ENCODE data around the gene RPL5.

Gene RPL5

GRCh38 chr1:92820551-92820950 is 11.3 kb upstream of the RPL5 start:
- DNase-seq, result no peak

- DNase-seq, result no peak
Observed at GRCh38 chr1:92822879-92823278, 9.0 kb upstream of the RPL5 start.

GRCh38 chr1:92826792-92827191 is 5.0 kb upstream of the RPL5 start:
- DNase-seq, result no peak

- no peak for DNase-seq
Observed at GRCh38 chr1:92831368-92831761, 475 bp upstream of the RPL5 start.

- no peak for DNase-seq
Observed at GRCh38 chr1:92832537-92833114, 786 bp downstream of the RPL5 start.

- peak; percentile 28 to 32 for DNase-seq
Observed at GRCh38 chr1:92833840-92834239, 2.0 kb downstream of the RPL5 start.

- no peak for DNase-seq
Observed at GRCh38 chr1:92834617-92835016, 2.8 kb downstream of the RPL5 start.

- DNase-seq, result no peak
Observed at GRCh38 chr1:92837062-92837461, 5.2 kb downstream of the RPL5 start.

GRCh38 chr1:92838519-92838918 is 6.7 kb downstream of the RPL5 start:
- DNase-seq, result no peak

GRCh38 chr1:92839442-92839841 is 7.6 kb downstream of the RPL5 start:
- no peak for DNase-seq

- DNase-seq, result no peak
Observed at GRCh38 chr1:92840600-92840999, 8.8 kb downstream of the RPL5 start.

GRCh38 chr1:92842082-92843045 is 10.5 kb downstream of the RPL5 start:
- DNase-seq, result no peak

- DNase-seq, result no peak
Observed at GRCh38 chr1:92843046-92843423, 11.2 kb downstream of the RPL5 start.

GRCh38 chr1:92843429-92844352 is 11.9 kb downstream of the RPL5 start:
- DNase-seq, result no peak

- no peak for DNase-seq
Observed at GRCh38 chr1:92844439-92844838, 12.6 kb downstream of the RPL5 start.

- no peak for DNase-seq
Observed at GRCh38 chr1:92845908-92846307, 14.1 kb downstream of the RPL5 start.

GRCh38 chr1:92848201-92848600 is 16.4 kb downstream of the RPL5 start:
- DNase-seq, result no peak

- DNase-seq, result no peak
Observed at GRCh38 chr1:92850019-92850418, 18.2 kb downstream of the RPL5 start.

- no peak for DNase-seq
Observed at GRCh38 chr1:92851729-92852128, 19.9 kb downstream of the RPL5 start.

- DNase-seq, result no peak
Observed at GRCh38 chr1:92853299-92853698, 21.5 kb downstream of the RPL5 start.

GRCh38 chr1:92854101-92854785 is 22.4 kb downstream of the RPL5 start:
- DNase-seq, result no peak

- no peak for DNase-seq
Observed at GRCh38 chr1:92855236-92855635, 23.4 kb downstream of the RPL5 start.

- DNase-seq, result no peak
Observed at GRCh38 chr1:92857817-92858216, 26.0 kb downstream of the RPL5 start.
